AG04450 (cell line): ENCODE measurements around the gene RPE65. TPM values are rescaled to one million over a fixed set of nuclear protein-coding genes. Genes with fewer than 3 reads are reported as not detected.

ENCODE experiments used
- CTCF ChIA-PET: fragments of 300-600, 350-600 bp; formaldehyde crosslinking; extraction: SDS; loops from one replicate; lab custom pipeline; 2022; ENCODE audit warnings: antibody characterized with exemption, inconsistent platforms; lab: Charles Lee
- POLR2A ChIA-PET: fragments of 350-600 bp; formaldehyde crosslinking; extraction: SDS; loops from one replicate; lab custom pipeline; 2021; ENCODE audit warnings: antibody characterized with exemption, inconsistent platforms; lab: Yijun Ruan, JAX
- DNase-seq: peaks from one replicate; pipeline ENCODE4 v3.0.0-alpha.2; 2011; ENCODE audit warnings: low read depth, low spot score
- H3K27ac ChIP-seq: one replicate; pipeline ENCODE4 v1.5.1; 2012; ENCODE audit warnings: low read depth, low read length, control low read depth
- H3K27me3 ChIP-seq: one replicate; pipeline ENCODE4 v1.6.0; 2012; ENCODE audit warnings: low read length; ENCODE audit not compliant: control insufficient read depth, insufficient read depth
- H3K4me3 ChIP-seq: 2 replicates; pipeline ENCODE4 v1.5.1; 2011; ENCODE audit warnings: mild to moderate bottlenecking, low read depth, low read length, control low read depth
- H3K9me3 ChIP-seq: 2 replicates; pipeline ENCODE4 v1.5.1; 2012; ENCODE audit warnings: low read length; ENCODE audit not compliant: control insufficient read depth, insufficient read depth
- polyA plus RNA-seq: library from polyadenylated mRNA; depleted of rRNA; stranded (reverse); fragments of >200 nt; gene quantifications from 2 replicates; pipeline ENCODE4 v1.2.3, GENCODE V29; 2011; rRNA removed
- small RNA-seq: library from RNA; depleted of rRNA; stranded (forward); fragments of <200 nt; gene quantifications from one replicate; pipeline ENCODE3, GENCODE V24; 2012; ENCODE audit warnings: low read depth; ENCODE audit not compliant: insufficient read length
- TF ChIP-seq, protein P1 (sequence below): IDR thresholded peaks from 2 replicates; pipeline ENCODE4 v1.5.1; 2011; ENCODE audit warnings: low read depth, low read length, control low read depth, inconsistent platforms

Gene RPE65
- polyA plus RNA-seq, 1 experiment = not detected

DNA sequence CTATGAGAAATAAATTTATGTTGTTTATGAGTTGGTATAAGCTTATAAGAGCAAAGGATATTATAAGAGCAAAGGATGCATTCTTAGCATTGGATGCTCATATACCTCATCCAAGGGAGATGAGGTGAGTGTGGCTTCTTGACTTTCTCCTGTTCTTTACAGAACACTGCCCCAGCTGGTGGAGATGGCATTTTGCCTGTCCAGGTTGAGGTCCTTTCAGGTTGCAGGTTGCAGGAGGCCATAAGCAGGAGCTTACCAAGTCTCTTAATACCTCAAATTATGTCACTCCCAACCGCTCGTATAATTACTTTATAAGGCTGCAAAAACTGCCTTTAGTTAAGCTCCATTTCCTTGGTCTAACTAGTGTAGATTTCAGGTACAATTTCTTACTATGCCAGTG is 66.7 kb downstream of the RPE65 start:
- Histone ChIP-seq H3K9me3 (no peaks in the 10 kb centered on the region), H3K27me3 (no peaks in the 10 kb centered on the region), H3K4me3 (no peak overlapping the region), H3K27ac (no peak overlapping the region)
- DNase-seq = no peak
- ChIA-PET CTCF (interaction anchor here (1.0 to 2.5 kb wide), 7 partner anchors 25 to 267 kb away, joined by 4 to 27 read pairs (median 5); no protein-coding TSS in a partner anchor), POLR2A (no interaction called here)
- TF ChIP-seq, protein P1, sequence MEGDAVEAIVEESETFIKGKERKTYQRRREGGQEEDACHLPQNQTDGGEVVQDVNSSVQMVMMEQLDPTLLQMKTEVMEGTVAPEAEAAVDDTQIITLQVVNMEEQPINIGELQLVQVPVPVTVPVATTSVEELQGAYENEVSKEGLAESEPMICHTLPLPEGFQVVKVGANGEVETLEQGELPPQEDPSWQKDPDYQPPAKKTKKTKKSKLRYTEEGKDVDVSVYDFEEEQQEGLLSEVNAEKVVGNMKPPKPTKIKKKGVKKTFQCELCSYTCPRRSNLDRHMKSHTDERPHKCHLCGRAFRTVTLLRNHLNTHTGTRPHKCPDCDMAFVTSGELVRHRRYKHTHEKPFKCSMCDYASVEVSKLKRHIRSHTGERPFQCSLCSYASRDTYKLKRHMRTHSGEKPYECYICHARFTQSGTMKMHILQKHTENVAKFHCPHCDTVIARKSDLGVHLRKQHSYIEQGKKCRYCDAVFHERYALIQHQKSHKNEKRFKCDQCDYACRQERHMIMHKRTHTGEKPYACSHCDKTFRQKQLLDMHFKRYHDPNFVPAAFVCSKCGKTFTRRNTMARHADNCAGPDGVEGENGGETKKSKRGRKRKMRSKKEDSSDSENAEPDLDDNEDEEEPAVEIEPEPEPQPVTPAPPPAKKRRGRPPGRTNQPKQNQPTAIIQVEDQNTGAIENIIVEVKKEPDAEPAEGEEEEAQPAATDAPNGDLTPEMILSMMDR = no peak

DNA sequence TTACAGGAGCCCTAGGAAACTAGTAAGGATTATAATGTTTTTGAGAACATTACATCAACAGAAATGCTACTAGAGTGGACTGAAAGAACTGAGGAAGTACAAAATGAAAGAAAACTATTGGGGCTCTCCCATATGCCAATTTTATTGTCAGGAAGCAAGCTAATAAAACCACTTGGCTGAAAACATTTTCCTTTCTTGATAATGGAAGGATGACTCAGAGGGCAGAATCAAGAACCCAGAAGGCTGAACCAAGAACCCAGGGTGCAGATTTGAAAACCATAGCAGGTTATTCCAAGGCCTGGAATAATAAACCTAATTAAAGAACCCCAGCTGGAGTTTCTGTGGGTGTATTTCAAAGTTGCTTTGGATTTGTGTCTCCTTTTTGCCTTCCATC is 70.7 kb downstream of the RPE65 start:
- no peak overlapping the region for H3K4me3 ChIP-seq
- ChIA-PET CTCF (interaction anchor here (0.6 to 5.2 kb wide), 7 partner anchors 21 to 1945 kb away, joined by 4 to 25 read pairs (median 5); no protein-coding TSS in a partner anchor), POLR2A (no interaction called here)
- H3K27me3 ChIP-seq = no peaks in the 10 kb centered on the region
- TF ChIP-seq, protein P1 = no peak
- no peak overlapping the region for H3K27ac ChIP-seq
- no peak for DNase-seq
- H3K9me3 ChIP-seq = no peaks in the 10 kb centered on the region

Small RNA genes within 50 kb of the gene (small RNA-seq; reads per million reads assigned to genes)
- gene AL139413.1 = not detected

Other genes with a start within 250 kb of the RPE65 start
- 391 and 417 TPM in 2 replicates for gene WLS, start 217.4 kb downstream of the RPE65 start, polyA plus RNA-seq
- 4.9 and 9.8 TPM in 2 replicates for gene DEPDC1, start 47.1 kb upstream of the RPE65 start, polyA plus RNA-seq